ENCODE measurements around the gene RAB9A. TPM values are rescaled to one million over a fixed set of nuclear protein-coding genes. Genes with fewer than 3 reads are reported as not detected.

Gene RAB9A
- total and polyA plus RNA-seq, 9 of the 15 experiments (the other 6 are each of a cell fraction or from before 2014, with no cell fraction given) = 13.5 to 20.8 (median 17.7) TPM

DNA sequence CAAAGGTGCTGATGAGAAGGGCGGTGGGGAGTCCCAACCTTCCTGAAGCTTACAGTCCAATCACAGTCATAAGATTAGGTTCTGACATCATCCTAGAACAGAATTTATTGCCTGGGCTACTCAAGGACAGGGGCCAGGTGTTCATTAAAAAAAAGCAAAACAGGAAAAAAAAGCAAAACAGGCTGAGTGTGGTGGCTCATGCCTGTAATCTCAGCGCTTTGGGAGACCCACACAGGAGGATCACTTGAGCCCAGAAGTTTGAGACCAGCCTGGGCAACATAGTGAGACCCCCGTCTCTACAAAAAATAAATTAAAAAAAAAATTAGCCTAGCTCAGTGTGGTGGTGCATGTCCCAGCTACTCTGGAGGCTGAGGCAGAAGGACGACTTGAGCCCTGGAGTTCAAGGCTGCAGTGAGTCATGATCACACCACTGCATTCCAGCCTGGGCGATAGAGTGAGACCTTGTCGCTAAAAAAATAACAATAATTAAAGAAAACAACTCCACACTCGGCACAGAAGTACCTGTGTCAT is 3.0 kb downstream of the RAB9A start:
- BruUV-seq (replicated peaks) = no TSS peak
- ChIA-PET CTCF (ENCODE audit: low intra/inter-chr PET ratio) (no interaction called here), POLR2A (interaction anchor here (1.0 kb wide), 1 partner anchor 43 kb away, joined by 3 read pairs; the partner anchor contains the start of genes OFD1 and TRAPPC2)
- H2AFZ ChIP-seq (ENCODE audit: low read depth, low read length) = no peak overlapping the region
- H3K27me3 ChIP-seq (ENCODE audit: control insufficient read depth in 2 of 2, insufficient read depth in 2 of 2, low read length in 2 of 2) = no peaks in the 10 kb centered on the region
- intact Hi-C loops (cut with micrococcal nuclease) (loop anchor here (2.0 kb wide), 1 partner anchor 33 kb away; no protein-coding TSS in a partner anchor), in situ Hi-C loops (cut with MboI) (no loop called here)
- H3K9me3 ChIP-seq (replicated peaks; ENCODE audit: control insufficient read depth, insufficient read depth, low read depth, low read length) = no peaks in the 10 kb centered on the region
- H3K27ac ChIP-seq (ENCODE audit: extremely low read depth, low read depth, low read length) = peak overlapping the region; percentile 68
- peaks cover 24% of the 10 kb centered on the region; the same call in 1 of the 2 replicates for H4K20me1 ChIP-seq (replicated peaks; ENCODE audit: control insufficient read depth, insufficient read depth, low read length)
- H3K79me2 ChIP-seq (ENCODE audit: control insufficient read depth, insufficient read depth, low read length) = peaks cover 75% of the 10 kb centered on the region
- H3K4me3 ChIP-seq = no peak overlapping the region
- peaks cover 9% of the 10 kb centered on the region; the same call in 1 of the 3 replicates for H3K36me3 ChIP-seq (ENCODE audit: control insufficient read depth, insufficient read depth, low read length)
- H3K9ac ChIP-seq (ENCODE audit: insufficient read depth in 1 of 2, low read depth in 2 of 2, low read length in 2 of 2) = peak overlapping the region in 1 of 2 experiments; percentile 37; a peak in 2 of 4 replicates
- peak in 2 of 4 experiments; percentile 28 to 52 for DNase-seq (ENCODE audit: extremely low read depth in 1 of 4, low spot score in 3 of 4)
- peak; percentile 26 for ATAC-seq
- no peak for FAIRE-seq
- peak overlapping the region; percentile 56; the same call in 1 of the 2 replicates for H3K4me2 ChIP-seq (ENCODE audit: insufficient read depth, low read length)
- no peaks in the 10 kb centered on the region for H3K9me1 ChIP-seq (ENCODE audit: control insufficient read depth, insufficient read depth, low read length)
- H3K4me1 ChIP-seq (replicated peaks in 1 of 2; ENCODE audit: control insufficient read depth in 2 of 2, insufficient read depth in 2 of 2, low read length in 2 of 2) = peaks cover 6 to 37% of the 10 kb centered on the region in 2 experiments; a peak in 3 of 5 replicates
- 17% methylated on average over 6 of the region's 7 CpGs for WGBS (ENCODE audit: insufficient coverage, low coverage, missing lambda C conversion rate)
- TF ChIP-seq POLR2AphosphoS5 (IDR thresholded peaks at IDR 0.05; ENCODE audit: control insufficient read depth, insufficient read depth, low read depth, low read length) (0 out of 2 replicates have a peak, but pooled peaks have one; percentile 20), JUND (IDR thresholded peaks at IDR 0.05; ENCODE audit: borderline replicate concordance, low read depth, low read length) (peak; percentile 33; the same call in 1 of the 2 replicates), JUND (tag; IDR thresholded peaks at IDR 0.05; ENCODE audit: borderline replicate concordance, low read depth, low read length) (0 out of 3 replicates have a peak, but pooled peaks have one; percentile 11), LARP7 (IDR thresholded peaks at IDR 0.05) (no peak), FOSL1 (tag; conservative IDR thresholded peaks at IDR 0.05) (peak; percentile 74), PKNOX1 (IDR thresholded peaks at IDR 0.05) (peak; percentile 80), NRF1 (conservative IDR thresholded peaks at IDR 0.05 in 1 of 2, IDR thresholded peaks at IDR 0.05 in 1 of 2) (no peak), JUN (IDR thresholded peaks at IDR 0.05; ENCODE audit: borderline replicate concordance, low read depth, low read length) (0 out of 2 replicates have a peak, but pooled peaks have one; percentile 19), JUN (CRISPR knock-in tag; IDR thresholded peaks at IDR 0.05; ENCODE audit: borderline replicate concordance) (no peak), SMARCA5 (IDR thresholded peaks at IDR 0.05) (peak; percentile 34; the same call in 1 of the 2 replicates), BHLHE40 (IDR thresholded peaks at IDR 0.05; ENCODE audit: low read length) (no peak), RBM25 (IDR thresholded peaks at IDR 0.05; ENCODE audit: low read depth, low read length, severe bottlenecking) (peak; percentile 5), MEIS2 (IDR thresholded peaks at IDR 0.05; ENCODE audit: partially characterized antibody) (peak; percentile 68), ZNF217 (CRISPR knock-in tag; IDR thresholded peaks at IDR 0.05) (no peak), ARNT (IDR thresholded peaks at IDR 0.05) (0 out of 4 replicates have a peak, but pooled peaks of 1 of the 2 experiments have one; percentile 22), TEAD4 (IDR thresholded peaks at IDR 0.05; ENCODE audit: low read length) (peak; percentile 50; the same call in 1 of the 2 replicates), TEAD4 (CRISPR knock-in tag; IDR thresholded peaks at IDR 0.05; ENCODE audit: borderline replicate concordance) (no peak), FIP1L1 (IDR thresholded peaks at IDR 0.05; ENCODE audit: low read depth, low read length, poor library complexity, severe bottlenecking) (no peak)
- TF ChIP-seq, protein P1, sequence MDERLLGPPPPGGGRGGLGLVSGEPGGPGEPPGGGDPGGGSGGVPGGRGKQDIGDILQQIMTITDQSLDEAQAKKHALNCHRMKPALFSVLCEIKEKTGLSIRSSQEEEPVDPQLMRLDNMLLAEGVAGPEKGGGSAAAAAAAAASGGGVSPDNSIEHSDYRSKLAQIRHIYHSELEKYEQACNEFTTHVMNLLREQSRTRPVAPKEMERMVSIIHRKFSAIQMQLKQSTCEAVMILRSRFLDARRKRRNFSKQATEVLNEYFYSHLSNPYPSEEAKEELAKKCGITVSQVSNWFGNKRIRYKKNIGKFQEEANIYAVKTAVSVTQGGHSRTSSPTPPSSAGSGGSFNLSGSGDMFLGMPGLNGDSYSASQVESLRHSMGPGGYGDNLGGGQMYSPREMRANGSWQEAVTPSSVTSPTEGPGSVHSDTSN (CRISPR knock-in tag; IDR thresholded peaks at IDR 0.05; ENCODE audit: low read depth) = no peak
- TF ChIP-seq, protein P1 (tag; conservative IDR thresholded peaks at IDR 0.05; ENCODE audit: low read depth) = peak; percentile 47
